Cortex of kidney (tissue), 1 donor: ENCODE measurements around the gene ATAD3B.
"Not testable (repeated sequence)": the region's sequence is repeated elsewhere in the genome, so short reads cannot be mapped to it uniquely, and the experiment has no call there.

ENCODE experiments used
- DNase-seq: peaks from one replicate; lab custom pipeline; 2025; lab: John Stamatoyannopoulos, UW

The ATAD3B gene

GRCh38 chr1:1533176-1533893 is 61.8 kb downstream of the ATAD3B start:
- DNase-seq, result not testable (repeated sequence)

- not testable (repeated sequence) for DNase-seq
These were observed 62.3 kb downstream of the ATAD3B start for GRCh38 chr1:1533894-1534291.

GRCh38 chr1:1534401-1535154 is 63.0 kb downstream of the ATAD3B start:
- DNase-seq, result no peak

GRCh38 chr1:1535201-1536018 is 63.8 kb downstream of the ATAD3B start:
- DNase-seq, result no peak

GRCh38 chr1:1536019-1536937 is 64.7 kb downstream of the ATAD3B start:
- DNase-seq, result no peak

- DNase-seq, result no peak
These were observed 65.5 kb downstream of the ATAD3B start for GRCh38 chr1:1536938-1537546.

GRCh38 chr1:1537626-1538250 is 66.2 kb downstream of the ATAD3B start:
- DNase-seq, result no peak

- no peak for DNase-seq
These were observed 66.8 kb downstream of the ATAD3B start for GRCh38 chr1:1538334-1538733.

- DNase-seq, result no peak
These were observed 67.4 kb downstream of the ATAD3B start for GRCh38 chr1:1538989-1539309.

- no peak for DNase-seq
These were observed 67.9 kb downstream of the ATAD3B start for GRCh38 chr1:1539310-1540089.

GRCh38 chr1:1540090-1540817 is 68.7 kb downstream of the ATAD3B start, which contains the start of gene TMEM240:
Gene TMEM240, minus strand, starts transcription at chr1:1540624. Its CDS starts 278 bp downstream, at chr1:1540346.
- DNase-seq, result no peak

GRCh38 chr1:1540818-1541628 is 69.5 kb downstream of the ATAD3B start:
- no peak for DNase-seq

- no peak for DNase-seq
These were observed 70.6 kb downstream of the ATAD3B start for GRCh38 chr1:1541956-1542765.

GRCh38 chr1:1542766-1543705 is 71.5 kb downstream of the ATAD3B start:
- DNase-seq, result no peak

GRCh38 chr1:1543706-1544099 is 72.1 kb downstream of the ATAD3B start:
- DNase-seq, result no peak

GRCh38 chr1:1544544-1544943 is 73.0 kb downstream of the ATAD3B start:
- no peak for DNase-seq
